PC-9 (cell line): ENCODE data around the gene PDE4D.

Source experiments
- EZH2 ChIP-seq: fragments of 200-600 bp; sonication (generic); IDR thresholded peaks from 2 replicates; pipeline ENCODE4 v1.8.0; 2017; ENCODE audit warnings: antibody characterized with exemption, low read depth
- TF ChIP-seq, protein P1 (sequence below): fragments of 200-600 bp; sonication (generic); conservative IDR thresholded peaks from 2 replicates; pipeline ENCODE4 v1.6.1; 2017; ENCODE audit warnings: mixed run types, antibody characterized with exemption, mild to moderate bottlenecking, moderate library complexity

DNA sequence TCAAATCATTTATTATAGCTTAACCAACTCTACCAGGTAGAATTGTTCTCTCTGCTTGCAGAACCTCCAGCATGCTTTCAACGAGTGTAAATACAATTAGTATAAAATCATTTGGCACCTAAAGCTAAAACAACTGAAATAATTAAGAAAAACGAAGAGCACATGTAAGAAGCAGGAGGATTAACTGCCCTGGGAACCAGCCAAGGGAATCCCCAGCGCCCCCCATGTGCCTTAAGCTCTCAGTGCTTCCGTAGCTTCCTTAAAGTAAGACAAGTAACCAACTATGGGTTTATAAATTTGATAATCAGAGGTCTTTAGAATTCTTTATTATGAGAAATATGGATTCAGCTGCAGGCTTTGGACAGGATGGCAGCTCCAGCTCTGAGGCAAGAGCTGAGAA, 908.2 kb downstream of the PDE4D start:
- TF ChIP-seq EZH2: no peak
- TF ChIP-seq, protein P1, sequence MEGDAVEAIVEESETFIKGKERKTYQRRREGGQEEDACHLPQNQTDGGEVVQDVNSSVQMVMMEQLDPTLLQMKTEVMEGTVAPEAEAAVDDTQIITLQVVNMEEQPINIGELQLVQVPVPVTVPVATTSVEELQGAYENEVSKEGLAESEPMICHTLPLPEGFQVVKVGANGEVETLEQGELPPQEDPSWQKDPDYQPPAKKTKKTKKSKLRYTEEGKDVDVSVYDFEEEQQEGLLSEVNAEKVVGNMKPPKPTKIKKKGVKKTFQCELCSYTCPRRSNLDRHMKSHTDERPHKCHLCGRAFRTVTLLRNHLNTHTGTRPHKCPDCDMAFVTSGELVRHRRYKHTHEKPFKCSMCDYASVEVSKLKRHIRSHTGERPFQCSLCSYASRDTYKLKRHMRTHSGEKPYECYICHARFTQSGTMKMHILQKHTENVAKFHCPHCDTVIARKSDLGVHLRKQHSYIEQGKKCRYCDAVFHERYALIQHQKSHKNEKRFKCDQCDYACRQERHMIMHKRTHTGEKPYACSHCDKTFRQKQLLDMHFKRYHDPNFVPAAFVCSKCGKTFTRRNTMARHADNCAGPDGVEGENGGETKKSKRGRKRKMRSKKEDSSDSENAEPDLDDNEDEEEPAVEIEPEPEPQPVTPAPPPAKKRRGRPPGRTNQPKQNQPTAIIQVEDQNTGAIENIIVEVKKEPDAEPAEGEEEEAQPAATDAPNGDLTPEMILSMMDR: no peak
